HepG2 (cell line): Measurements from ENCODE around the gene ZNF813. TPM values are rescaled to one million over a fixed set of nuclear protein-coding genes. Genes with fewer than 3 reads are reported as not detected.

Source experiments
- CBX5 ChIP-seq: sonication (generic); formaldehyde crosslinking; IDR thresholded peaks from 2 replicates; pipeline ENCODE4 v1.4.0; 2020; ENCODE audit warnings: missing genetic modification reagents, borderline replicate concordance
- CC2D1A ChIP-seq: sonication (generic); formaldehyde crosslinking; IDR thresholded peaks from 2 replicates; pipeline ENCODE4 v1.8.1; 2023; ENCODE audit warnings: mild to moderate bottlenecking, missing genetic modification reagents
- FOXC1 ChIP-seq: sonication (generic); formaldehyde crosslinking; IDR thresholded peaks from 2 replicates; pipeline ENCODE4 v1.8.0; 2022; ENCODE audit warnings: mild to moderate bottlenecking, missing genetic modification reagents, borderline replicate concordance
- FOXO1 ChIP-seq: sonication (generic); formaldehyde crosslinking; IDR thresholded peaks from 2 replicates; pipeline ENCODE4 v1.4.0; 2020; ENCODE audit warnings: missing genetic modification reagents
- HDAC2 ChIP-seq: sonication (generic); formaldehyde crosslinking; IDR thresholded peaks from 2 replicates; pipeline ENCODE4 v1.4.0; 2020; ENCODE audit warnings: missing genetic modification reagents
- HNRNPH1 ChIP-seq: fragments of 200-400 bp; formaldehyde crosslinking; optimal IDR thresholded peaks from 2 replicates; pipeline ENCODE3; 2017; ENCODE audit warnings: mild to moderate bottlenecking, low read depth, low read length
- KDM1A ChIP-seq: IDR thresholded peaks from 2 replicates; pipeline ENCODE4 v1.6.1; 2016; ENCODE audit warnings: missing compliant biosample characterization
- KDM2A ChIP-seq: sonication (generic); formaldehyde crosslinking; IDR thresholded peaks from 2 replicates; pipeline ENCODE4 v1.4.0; 2020; ENCODE audit warnings: low read depth, missing genetic modification reagents, borderline replicate concordance
- LCORL ChIP-seq, 2 experiments: fragments of 450-650 bp in 1 of 2; sonication (generic) in 1 of 2; formaldehyde crosslinking in 1 of 2; IDR thresholded peaks; 2 replicates each; pipeline versions ENCODE4 v1.5.0 to v1.6.1; 2017 to 2020; ENCODE audit warnings: antibody characterized with exemption in 1 of 2, missing genetic modification reagents in 1 of 2
- MED1 ChIP-seq: sonication (generic); formaldehyde crosslinking; IDR thresholded peaks from 2 replicates; pipeline ENCODE4 v1.4.0; 2020; ENCODE audit warnings: missing genetic modification reagents
- MIER3 ChIP-seq: IDR thresholded peaks from 2 replicates; pipeline ENCODE4 v1.6.1; 2016; ENCODE audit warnings: missing compliant biosample characterization, borderline replicate concordance
- NCOA1 ChIP-seq: sonication (generic); formaldehyde crosslinking; IDR thresholded peaks from 2 replicates; pipeline ENCODE4 v1.9.0; 2021; ENCODE audit warnings: missing genetic modification reagents
- SALL1 ChIP-seq: sonication (generic); formaldehyde crosslinking; IDR thresholded peaks from 2 replicates; pipeline ENCODE4 v1.8.0; 2022; ENCODE audit warnings: mild to moderate bottlenecking, missing genetic modification reagents
- SAP130 ChIP-seq: IDR thresholded peaks from 2 replicates; pipeline ENCODE4 v1.6.1; 2016; ENCODE audit warnings: low read depth
- SMC3 ChIP-seq: IDR thresholded peaks from 2 replicates; pipeline ENCODE4 v1.6.1; 2011; ENCODE audit warnings: low read length, improper control_type of control experiment
- STAG1 ChIP-seq: sonication (generic); formaldehyde crosslinking; IDR thresholded peaks from 2 replicates; pipeline ENCODE4 v1.4.0; 2020; ENCODE audit warnings: missing genetic modification reagents
- ZBTB38 ChIP-seq: sonication (generic); formaldehyde crosslinking; IDR thresholded peaks from 2 replicates; pipeline ENCODE4 v1.5.1; 2020; ENCODE audit warnings: mild to moderate bottlenecking, missing genetic modification reagents
- ZMYM4 ChIP-seq: sonication (generic); formaldehyde crosslinking; IDR thresholded peaks from 2 replicates; pipeline ENCODE4 v1.8.1; 2023; ENCODE audit warnings: mild to moderate bottlenecking, missing genetic modification reagents
- ZNF530 ChIP-seq: sonication (generic); formaldehyde crosslinking; IDR thresholded peaks from 2 replicates; pipeline ENCODE4 v1.5.0; 2020; ENCODE audit warnings: low read depth, mild to moderate bottlenecking, missing genetic modification reagents
- ZNF878 ChIP-seq: sonication (generic); formaldehyde crosslinking; IDR thresholded peaks from 2 replicates; pipeline ENCODE4 v1.8.1; 2023; ENCODE audit warnings: mild to moderate bottlenecking, missing genetic modification reagents, moderate library complexity
- polyA plus RNA-seq, 8 experiments: library from polyadenylated mRNA; depleted of rRNA in 3 of 8; stranded (reverse) in 7 of 8; unstranded in 1 of 8; fragments of >200 nt; fragmentation: Illumina TruSeq in 4 of 8; extraction: Trizol in 4 of 8; gene quantifications; 2 replicates each; pipeline versions ENCODE4 v1.2.1 to v1.2.3, GENCODE V29; 2011 to 2016; ENCODE audit warnings: low read depth in 4 of 8, missing spikeins in 1 of 8, mixed read lengths in 1 of 8; ENCODE audit not compliant: insufficient read depth in 1 of 8
- total RNA-seq, 5 experiments: library from RNA; depleted of rRNA; stranded (reverse); fragments of >200 nt; fragmentation: Illumina TruSeq; extraction: Trizol; gene quantifications; 2 replicates each; pipeline ENCODE4 v1.2.3, GENCODE V29; 2016; ENCODE audit warnings: low read depth in 1 of 5
- TF ChIP-seq, protein P1 (sequence below): sonication (generic); formaldehyde crosslinking; IDR thresholded peaks from 2 replicates; pipeline ENCODE4 v1.5.0; 2020; ENCODE audit warnings: mild to moderate bottlenecking, missing genetic modification reagents, moderate library complexity
- TF ChIP-seq, protein P2 (sequence below): sonication (generic); formaldehyde crosslinking; IDR thresholded peaks from 2 replicates; pipeline ENCODE4 v1.8.0; 2022; ENCODE audit warnings: mild to moderate bottlenecking, missing genetic modification reagents, moderate library complexity

ZNF813 gene
- total and polyA plus RNA-seq, 2 of the 13 experiments (the other 11 are each of a cell fraction or from before 2014, with no cell fraction given) = 2.1 to 8.9 TPM

DNA sequence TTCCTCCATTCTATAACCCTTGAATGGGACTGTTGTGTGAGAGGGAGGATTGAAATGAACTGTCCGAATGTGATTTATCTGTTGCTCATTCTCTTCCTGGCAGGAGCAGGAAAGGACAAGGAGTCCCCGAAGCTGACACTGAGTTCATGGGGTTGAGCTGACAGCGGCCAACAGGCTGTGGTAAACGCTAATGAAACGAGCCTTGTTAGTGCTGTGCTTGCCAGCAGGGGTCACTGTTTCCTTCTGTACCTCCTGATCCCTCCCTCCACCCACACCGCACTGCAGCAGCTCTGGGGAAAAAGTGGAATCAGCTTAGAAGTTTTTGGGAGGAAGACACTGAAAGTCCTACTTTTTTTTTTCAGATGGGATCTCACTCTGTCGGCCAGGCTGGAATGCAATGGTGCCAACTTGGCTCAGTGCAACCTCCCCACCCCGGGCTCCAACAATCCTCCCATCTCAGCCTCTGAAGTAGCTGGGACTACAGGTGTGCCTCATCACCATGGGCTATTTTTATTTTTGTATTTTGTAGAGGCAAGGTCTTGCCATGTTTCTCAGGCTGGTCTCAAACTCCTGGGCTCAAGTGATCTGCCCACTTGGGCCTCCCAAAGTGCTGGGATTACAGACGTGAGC lies 42.5 kb upstream of the ZNF813 start (continued):
- TF ChIP-seq LCORL (IDR thresholded peaks at IDR 0.05) (no peak), LCORL (CRISPR knock-in tag; IDR thresholded peaks at IDR 0.05) (peak; percentile 57; the same call in 1 of the 2 replicates), ZMYM4 (CRISPR knock-in tag) (peak; percentile 54; the same call in 1 of the 2 replicates), CBX5 (CRISPR knock-in tag) (0 out of 2 replicates have a peak, but pooled peaks have one; percentile 31), MED1 (no peak), KDM2A (peak; percentile 39; the same call in 1 of the 2 replicates), HNRNPH1 (no peak), SMC3 (peak; percentile 72), CC2D1A (CRISPR knock-in tag) (0 out of 2 replicates have a peak, but pooled peaks have one; percentile 54), ZBTB38 (CRISPR knock-in tag) (peak; percentile 77; the same call in 1 of the 2 replicates), KDM1A (no peak), NCOA1 (CRISPR knock-in tag) (no peak), STAG1 (peak; percentile 89), HDAC2 (CRISPR knock-in tag) (peak; percentile 56; the same call in 1 of the 2 replicates), FOXC1 (CRISPR knock-in tag) (peak; percentile 50; the same call in 1 of the 2 replicates), MIER3 (CRISPR knock-in tag) (0 out of 2 replicates have a peak, but pooled peaks have one; percentile 30), SALL1 (CRISPR knock-in tag) (peak; percentile 38), SAP130 (CRISPR knock-in tag) (peak; percentile 48; the same call in 1 of the 2 replicates), ZNF530 (CRISPR knock-in tag) (no peak), FOXO1 (CRISPR knock-in tag) (0 out of 2 replicates have a peak, but pooled peaks have one; percentile 12), ZNF878 (no peak)
- TF ChIP-seq, protein P1, sequence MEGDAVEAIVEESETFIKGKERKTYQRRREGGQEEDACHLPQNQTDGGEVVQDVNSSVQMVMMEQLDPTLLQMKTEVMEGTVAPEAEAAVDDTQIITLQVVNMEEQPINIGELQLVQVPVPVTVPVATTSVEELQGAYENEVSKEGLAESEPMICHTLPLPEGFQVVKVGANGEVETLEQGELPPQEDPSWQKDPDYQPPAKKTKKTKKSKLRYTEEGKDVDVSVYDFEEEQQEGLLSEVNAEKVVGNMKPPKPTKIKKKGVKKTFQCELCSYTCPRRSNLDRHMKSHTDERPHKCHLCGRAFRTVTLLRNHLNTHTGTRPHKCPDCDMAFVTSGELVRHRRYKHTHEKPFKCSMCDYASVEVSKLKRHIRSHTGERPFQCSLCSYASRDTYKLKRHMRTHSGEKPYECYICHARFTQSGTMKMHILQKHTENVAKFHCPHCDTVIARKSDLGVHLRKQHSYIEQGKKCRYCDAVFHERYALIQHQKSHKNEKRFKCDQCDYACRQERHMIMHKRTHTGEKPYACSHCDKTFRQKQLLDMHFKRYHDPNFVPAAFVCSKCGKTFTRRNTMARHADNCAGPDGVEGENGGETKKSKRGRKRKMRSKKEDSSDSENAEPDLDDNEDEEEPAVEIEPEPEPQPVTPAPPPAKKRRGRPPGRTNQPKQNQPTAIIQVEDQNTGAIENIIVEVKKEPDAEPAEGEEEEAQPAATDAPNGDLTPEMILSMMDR = peak; percentile 94
- TF ChIP-seq, protein P2, sequence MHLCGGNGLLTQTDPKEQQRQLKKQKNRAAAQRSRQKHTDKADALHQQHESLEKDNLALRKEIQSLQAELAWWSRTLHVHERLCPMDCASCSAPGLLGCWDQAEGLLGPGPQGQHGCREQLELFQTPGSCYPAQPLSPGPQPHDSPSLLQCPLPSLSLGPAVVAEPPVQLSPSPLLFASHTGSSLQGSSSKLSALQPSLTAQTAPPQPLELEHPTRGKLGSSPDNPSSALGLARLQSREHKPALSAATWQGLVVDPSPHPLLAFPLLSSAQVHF (CRISPR knock-in tag) = no peak
